ENCODE data around the gene COG1. TPM values are rescaled to one million over a fixed set of nuclear protein-coding genes. Genes with fewer than 3 reads are reported as not detected.

Gene COG1
- total and polyA plus RNA-seq, 2 of the 8 experiments (the other 6 are each of a cell fraction or from before 2014, with no cell fraction given): 11.0 to 19.5 TPM

DNA sequence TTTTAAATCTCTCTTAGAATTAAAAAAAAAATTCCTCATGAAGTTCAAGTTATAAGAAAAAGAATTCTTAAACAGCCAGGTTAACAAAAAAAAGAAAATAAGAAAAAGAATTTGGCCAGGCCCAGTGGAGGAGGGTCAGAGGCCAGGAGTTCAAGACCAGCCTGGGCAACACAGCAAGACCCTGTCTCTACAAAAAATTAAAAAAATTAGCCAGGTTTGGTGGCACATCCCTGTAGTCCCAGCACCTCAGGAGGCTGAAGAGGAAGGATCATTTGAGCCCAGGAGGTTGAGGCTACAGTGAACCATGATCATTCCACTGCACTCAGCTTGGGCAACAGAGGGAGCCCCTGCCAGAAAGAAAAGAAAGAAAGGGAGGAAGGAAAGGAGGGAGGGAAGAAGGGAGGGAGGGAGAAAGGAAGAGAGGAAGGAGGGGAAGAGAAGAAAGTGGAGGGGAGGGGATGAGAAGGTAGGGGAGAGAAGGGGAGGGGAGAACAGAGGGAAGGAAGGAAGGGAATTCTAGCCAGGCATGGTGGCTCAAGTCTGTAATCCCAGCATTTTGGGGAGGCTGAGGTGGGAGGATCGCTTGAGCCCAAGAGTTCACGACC, 30.9 kb downstream of the COG1 start:
- POLR2A ChIA-PET (ENCODE audit: partially characterized antibody): interaction anchor here (1.6 to 2.2 kb wide), 2 partner anchors 8 to 20 kb away, joined by 4 to 8 read pairs; a partner anchor contains a TSS

More for the DNA sequence above, 30.9 kb downstream of the COG1 start:
- Histone ChIP-seq H3K79me1 (ENCODE audit: low read depth, low read length) (peaks cover 5% of the 10 kb centered on the region), H2AK5ac (ENCODE audit: low read depth, low read length) (no peak overlapping the region), H4K91ac (replicated peaks; ENCODE audit: insufficient read length, low read length) (no peak overlapping the region), H3K4me1 (replicated peaks in 1 of 4; ENCODE audit: control insufficient read depth in 3 of 4, insufficient read depth in 4 of 4, low read length in 3 of 4) (peaks cover 0 to 14% (median 5%) of the 10 kb centered on the region in 4 experiments; a peak in 5 of 7 replicates), H2BK5ac (ENCODE audit: low read depth, low read length) (no peak overlapping the region), H3K4me3 (ENCODE audit: extremely low read depth in 1 of 4, insufficient read depth in 2 of 4, low read depth in 3 of 4, low read length in 4 of 4) (no peak overlapping the region), H4K8ac (ENCODE audit: extremely low read depth, insufficient read depth, low read length) (no peak overlapping the region), H3K56ac (replicated peaks; ENCODE audit: insufficient read length, low read depth, low read length) (no peak overlapping the region), H2BK120ac (replicated peaks; ENCODE audit: low read depth, low read length) (no peak overlapping the region), H3K23ac (ENCODE audit: insufficient read length) (no peak overlapping the region), H3K79me2 (ENCODE audit: control insufficient read depth in 1 of 2, insufficient read depth in 2 of 2, low read length in 2 of 2) (peaks cover 4 to 63% of the 10 kb centered on the region in 2 experiments; a peak in 3 of 4 replicates), H3K9ac (replicated peaks in 1 of 4; ENCODE audit: extremely low read depth in 1 of 4, low read depth in 3 of 4, low read length in 3 of 4) (no peak overlapping the region), H2BK20ac (ENCODE audit: low read length) (no peak overlapping the region), H4K20me1 (replicated peaks in 1 of 2; ENCODE audit: control insufficient read depth in 1 of 2, insufficient read depth in 2 of 2, low read length in 2 of 2) (peaks cover 0 to 3% of the 10 kb centered on the region in 2 experiments), H3K27me3 (replicated peaks in 1 of 4; ENCODE audit: control insufficient read depth in 3 of 4, extremely low read depth in 1 of 4, insufficient read depth in 3 of 4, low read length in 3 of 4) (no peaks in the 10 kb centered on the region), H3K23me2 (ENCODE audit: low read depth, low read length) (no peaks in the 10 kb centered on the region), H3K36me3 (ENCODE audit: control insufficient read depth in 2 of 4, insufficient read depth in 4 of 4, low read length in 3 of 4) (peaks cover 0 to 9% (median 0%) of the 10 kb centered on the region in 4 experiments; a peak in 1 of 8 replicates), H3K4me2 (ENCODE audit: insufficient read depth in 1 of 2, low read depth in 2 of 2, low read length in 2 of 2) (no peak overlapping the region), H3K27ac (ENCODE audit: low read depth, low read length) (no peak overlapping the region), H3K14ac (ENCODE audit: insufficient read length) (no peak overlapping the region), H3K18ac (ENCODE audit: extremely low read depth, low read length) (no peak overlapping the region), H4K5ac (ENCODE audit: insufficient read length, low read depth, low read length) (no peak overlapping the region), H2AFZ (ENCODE audit: low read length) (no peak overlapping the region), H3K9me3 (ENCODE audit: insufficient read depth in 2 of 2, low read depth in 1 of 2, low read length in 1 of 2) (no peaks in the 10 kb centered on the region), H2BK15ac (ENCODE audit: low read length) (no peak overlapping the region), H2BK12ac (ENCODE audit: low read depth, low read length) (no peak overlapping the region), H3K4ac (replicated peaks; ENCODE audit: insufficient read length, low read depth, low read length) (no peak overlapping the region)
- DNase-seq (ENCODE audit: low read depth in 1 of 2, low spot score in 2 of 2): no peak
- TF ChIP-seq ZNF274 (IDR thresholded peaks at IDR 0.05; ENCODE audit: borderline replicate concordance, extremely low read depth, low read length) (no peak), BRCA1 (IDR thresholded peaks at IDR 0.05; ENCODE audit: low read depth, low read length) (no peak), SIX5 (IDR thresholded peaks at IDR 0.05; ENCODE audit: low read depth, low read length) (no peak), POLR2A (IDR thresholded peaks at IDR 0.05; ENCODE audit: control extremely low read depth in 1 of 2, low read depth in 2 of 2, low read length in 2 of 2) (no peak), SIRT6 (IDR thresholded peaks at IDR 0.05; ENCODE audit: low read length) (no peak), NANOG (IDR thresholded peaks at IDR 0.05; ENCODE audit: insufficient read depth, low read depth, low read length, poor library complexity, severe bottlenecking) (no peak), SAP30 (IDR thresholded peaks at IDR 0.05; ENCODE audit: insufficient read depth, insufficient replicate concordance, low read length) (no peak), TBP (IDR thresholded peaks at IDR 0.05; ENCODE audit: low read depth, low read length) (no peak), EP300 (IDR thresholded peaks at IDR 0.05; ENCODE audit: borderline replicate concordance in 1 of 2, low read depth in 2 of 2, low read length in 2 of 2) (no peak)
- CTCF ChIA-PET (ENCODE audit: partially characterized antibody): interaction anchor here (0.9 kb wide), 1 partner anchor 27 kb away, joined by 3 read pairs; no protein-coding TSS in a partner anchor
- no CpG with 5 or more reads among the region's 2 CpGs for WGBS, 2 experiments (ENCODE audit: extremely low coverage in 1 of 2, insufficient coverage in 1 of 2, insufficient read length in 1 of 2, insufficient replicate concordance in 2 of 2, low coverage in 1 of 2, low lambda C conversion rate in 2 of 2, missing lambda C conversion rate in 1 of 2)
- FAIRE-seq: no peak
